Suprapubic skin (tissue), 3 donors: ENCODE data around the gene RASA3.

Source experiments
- CTCF ChIP-seq, 2 donors: fragments of 200-600 bp in 1 of 2; fragments of 450-650 bp in 1 of 2; sonication (generic) in 1 of 2; IDR thresholded peaks; one replicate each; pipeline ENCODE4 v1.5.1; 2016 to 2019; ENCODE audit warnings: antibody characterized with exemption in 2 of 2, mild to moderate bottlenecking in 1 of 2, moderate library complexity in 1 of 2
- EP300 ChIP-seq: sonication (generic); formaldehyde crosslinking; IDR thresholded peaks from one replicate; pipeline ENCODE4 v1.6.1; 2017; ENCODE audit warnings: antibody characterized with exemption

- TF ChIP-seq EP300: no peak
- no peak for TF ChIP-seq CTCF (IDR thresholded peaks at IDR 0.05)
Observed at GRCh38 chr13:114147803-114148520, 15.5 kb upstream of the RASA3 start.
